Activated CD8-positive, alpha-beta T cell treated with anti-CD3 and anti-CD28 coated beads for 36 hours (primary cell): ENCODE data around the gene TTLL4. TPM values are rescaled to one million over a fixed set of nuclear protein-coding genes. Genes with fewer than 3 reads are reported as not detected.

Experiments
- ATAC-seq: fragments of 200-7000 bp; cut with Tn5 transposase; one replicate; pipeline ENCODE4 v1.10.0; 2021; ENCODE audit warnings: mild to moderate bottlenecking, moderate library complexity
- CTCF ChIA-PET: fragments of 350-600 bp; sonication (Branson Sonifier 250); formaldehyde crosslinking; loops from one replicate; lab custom pipeline; 2021; ENCODE audit warnings: antibody characterized with exemption; lab: Charles Lee
- POLR2A ChIA-PET: fragments of 350-600 bp; sonication (Branson Sonifier 250); formaldehyde crosslinking; loops from one replicate; lab custom pipeline; 2021; ENCODE audit warnings: antibody characterized with exemption; lab: Charles Lee
- DNase-seq: peaks from one replicate; pipeline ENCODE4 v3.0.0-alpha.2; 2020
- H3K27ac Mint-ChIP-seq: one replicate; pipeline ENCODE4 v1.8.0; 2021; ENCODE audit warnings: mild to moderate bottlenecking, mixed read lengths
- H3K27me3 Mint-ChIP-seq: one replicate; pipeline ENCODE4 v1.8.0; 2021; ENCODE audit warnings: mixed read lengths
- H3K36me3 Mint-ChIP-seq: one replicate; pipeline ENCODE4 v1.8.0; 2021; ENCODE audit warnings: low read depth, mixed read lengths
- H3K4me1 Mint-ChIP-seq: one replicate; pipeline ENCODE4 v1.8.0; 2021; ENCODE audit warnings: low read depth, mixed read lengths
- H3K4me3 Mint-ChIP-seq: one replicate; pipeline ENCODE4 v1.8.0; 2021; ENCODE audit warnings: mild to moderate bottlenecking, moderate library complexity, mixed read lengths
- H3K9me3 Mint-ChIP-seq: one replicate; pipeline ENCODE4 v1.8.0; 2021; ENCODE audit warnings: mixed read lengths
- intact Hi-C: fragments of 100-400 bp; cut with micrococcal nuclease; formaldehyde crosslinking; loops from one replicate; pipeline ENCODE4 v1.10.0; 2022
- total RNA-seq, 2 experiments: library from RNA; stranded (reverse); gene quantifications; one replicate each; pipeline ENCODE4 v1.2.3, GENCODE V29; 2021
- TF ChIP-seq, protein P1 (sequence below): fragments of 200-600 bp; IDR thresholded peaks from one replicate; pipeline ENCODE4 v1.8.0; 2022; ENCODE audit warnings: antibody characterized with exemption, mild to moderate bottlenecking

Gene TTLL4
- total RNA-seq, 2 experiments from 2014 or later, result 32.2 to 36.6 TPM

GRCh38 chr2:218744615-218745014, 34.0 kb downstream of the TTLL4 start:
- DNase-seq (no peak), ATAC-seq (no peak)
- peaks cover 57% of the 10 kb centered on the region for H3K36me3 Mint-ChIP-seq
- TF ChIP-seq, protein P1, sequence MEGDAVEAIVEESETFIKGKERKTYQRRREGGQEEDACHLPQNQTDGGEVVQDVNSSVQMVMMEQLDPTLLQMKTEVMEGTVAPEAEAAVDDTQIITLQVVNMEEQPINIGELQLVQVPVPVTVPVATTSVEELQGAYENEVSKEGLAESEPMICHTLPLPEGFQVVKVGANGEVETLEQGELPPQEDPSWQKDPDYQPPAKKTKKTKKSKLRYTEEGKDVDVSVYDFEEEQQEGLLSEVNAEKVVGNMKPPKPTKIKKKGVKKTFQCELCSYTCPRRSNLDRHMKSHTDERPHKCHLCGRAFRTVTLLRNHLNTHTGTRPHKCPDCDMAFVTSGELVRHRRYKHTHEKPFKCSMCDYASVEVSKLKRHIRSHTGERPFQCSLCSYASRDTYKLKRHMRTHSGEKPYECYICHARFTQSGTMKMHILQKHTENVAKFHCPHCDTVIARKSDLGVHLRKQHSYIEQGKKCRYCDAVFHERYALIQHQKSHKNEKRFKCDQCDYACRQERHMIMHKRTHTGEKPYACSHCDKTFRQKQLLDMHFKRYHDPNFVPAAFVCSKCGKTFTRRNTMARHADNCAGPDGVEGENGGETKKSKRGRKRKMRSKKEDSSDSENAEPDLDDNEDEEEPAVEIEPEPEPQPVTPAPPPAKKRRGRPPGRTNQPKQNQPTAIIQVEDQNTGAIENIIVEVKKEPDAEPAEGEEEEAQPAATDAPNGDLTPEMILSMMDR, result no peak
- CTCF ChIA-PET, result interaction anchor here (1.2 kb wide), 2 partner anchors 13 to 103 kb away, joined by 3 to 4 read pairs; no protein-coding TSS in a partner anchor
- H3K9me3 Mint-ChIP-seq, result no peaks in the 10 kb centered on the region
- no peaks in the 10 kb centered on the region for H3K27me3 Mint-ChIP-seq
- POLR2A ChIA-PET, result no interaction called here
- H3K4me1 Mint-ChIP-seq, result peaks cover 19% of the 10 kb centered on the region
- H3K27ac Mint-ChIP-seq, result peak overlapping the region; percentile 49
- H3K4me3 Mint-ChIP-seq, result no peak overlapping the region
- intact Hi-C loops, result no loop called here

DNA sequence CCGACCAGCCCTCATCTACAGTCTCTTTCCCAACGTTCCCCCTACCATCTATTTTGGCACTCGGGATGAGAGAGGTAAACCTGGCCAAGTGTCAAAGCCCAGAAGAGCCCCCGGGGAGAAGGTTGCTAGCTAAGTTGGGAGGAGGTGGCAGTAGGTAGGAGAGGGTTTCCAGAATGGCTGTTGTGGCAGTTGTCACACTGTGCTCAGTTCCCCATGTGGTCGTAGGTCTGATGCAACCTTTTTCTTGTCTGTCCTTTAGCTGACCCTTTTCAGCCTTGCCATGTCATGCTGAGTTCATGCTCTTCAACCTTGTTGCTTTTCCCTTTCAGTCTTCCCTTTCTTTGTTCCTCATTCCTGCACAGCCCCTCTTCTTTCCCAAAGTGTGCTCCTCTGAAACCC, 34.5 kb downstream of the TTLL4 start:
- Mint-ChIP-seq H3K9me3 (no peaks in the 10 kb centered on the region), H3K36me3 (peaks cover 59% of the 10 kb centered on the region), H3K4me1 (peaks cover 19% of the 10 kb centered on the region), H3K4me3 (no peak overlapping the region), H3K27ac (peak overlapping the region; percentile 44), H3K27me3 (no peaks in the 10 kb centered on the region)
- ATAC-seq (no peak), DNase-seq (no peak)
- TF ChIP-seq, protein P1, result no peak
- ChIA-PET POLR2A (interaction anchor here (0.6 kb wide), 1 partner anchor 120 kb away, joined by 3 read pairs; no protein-coding TSS in a partner anchor), CTCF (interaction anchor here (1.2 kb wide), 2 partner anchors 13 to 102 kb away, joined by 3 to 4 read pairs; no protein-coding TSS in a partner anchor)
- intact Hi-C loops, result no loop called here

DNA sequence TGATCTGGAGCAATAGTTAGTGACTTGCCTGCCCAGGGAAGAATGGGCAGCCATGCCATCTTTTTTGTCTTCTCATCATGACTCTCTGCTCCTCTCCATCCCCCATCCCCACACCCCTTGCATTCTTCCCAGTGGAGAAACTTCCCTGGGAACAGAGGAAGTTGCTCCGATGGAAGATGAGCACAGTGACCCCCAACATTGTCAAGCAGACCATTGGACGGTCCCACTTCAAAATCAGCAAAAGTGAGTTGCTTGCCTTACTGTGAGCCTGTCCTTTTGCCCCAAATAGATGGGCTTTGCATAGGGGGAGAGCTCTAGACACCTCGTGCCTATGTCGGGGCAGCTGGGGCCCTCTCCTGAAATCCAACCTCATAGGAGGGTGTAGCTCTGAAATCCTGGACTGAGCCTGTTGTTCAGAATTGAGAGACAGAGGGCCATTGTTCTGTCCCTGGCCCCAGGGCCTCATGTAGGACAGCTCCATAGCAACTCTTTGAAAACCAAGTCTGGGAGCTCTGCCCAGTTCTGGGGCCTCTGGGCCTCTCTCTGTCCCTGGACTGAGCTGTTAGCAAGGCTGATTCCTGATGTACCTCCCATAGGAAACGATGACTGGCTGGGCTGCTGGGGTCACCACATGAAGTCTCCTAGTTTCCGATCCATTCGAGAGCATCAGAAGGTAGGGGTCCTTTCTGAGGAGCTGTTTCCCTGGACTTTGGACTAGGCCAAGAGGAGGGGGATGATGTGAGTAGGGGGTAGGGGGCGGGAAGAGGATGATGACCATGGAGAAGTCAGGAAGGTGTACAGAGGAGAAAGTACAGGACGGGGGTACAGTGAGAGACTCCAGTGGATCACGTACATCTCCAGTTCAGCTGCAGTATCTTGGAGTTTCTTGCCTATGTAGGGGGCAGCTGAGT, 35.2 kb downstream of the TTLL4 start:
- ATAC-seq (no peak), DNase-seq (no peak)
- H3K4me3 Mint-ChIP-seq, result no peak overlapping the region
- peaks cover 19% of the 10 kb centered on the region for H3K4me1 Mint-ChIP-seq
- peak overlapping the region; percentile 44 for H3K27ac Mint-ChIP-seq
- TF ChIP-seq, protein P1, result no peak
- CTCF ChIA-PET, result interaction anchor here (0.8 to 1.3 kb wide), 3 partner anchors 8 to 19 kb away, joined by 3 to 4 read pairs (median 3); no protein-coding TSS in a partner anchor
- no peaks in the 10 kb centered on the region for H3K27me3 Mint-ChIP-seq
- intact Hi-C loops, result no loop called here
- no peaks in the 10 kb centered on the region for H3K9me3 Mint-ChIP-seq
- peaks cover 65% of the 10 kb centered on the region for H3K36me3 Mint-ChIP-seq
- POLR2A ChIA-PET, result interaction anchor here (0.6 to 1.3 kb wide), 2 partner anchors 8 to 119 kb away, joined by 3 to 4 read pairs; no protein-coding TSS in a partner anchor

GRCh38 chr2:218746470-218746795, 35.8 kb downstream of the TTLL4 start:
- TF ChIP-seq, protein P1, result no peak
- intact Hi-C loops, result no loop called here
- Mint-ChIP-seq H3K4me1 (peaks cover 19% of the 10 kb centered on the region), H3K4me3 (no peak overlapping the region), H3K27ac (peak overlapping the region; percentile 21), H3K9me3 (no peaks in the 10 kb centered on the region), H3K36me3 (peaks cover 66% of the 10 kb centered on the region), H3K27me3 (no peaks in the 10 kb centered on the region)
- CTCF ChIA-PET, result interaction anchor here (0.8 to 1.3 kb wide), 2 partner anchors 9 to 19 kb away, joined by 3 read pairs; no protein-coding TSS in a partner anchor
- POLR2A ChIA-PET, result interaction anchor here (1.3 kb wide), 1 partner anchor 9 kb away, joined by 4 read pairs; no protein-coding TSS in a partner anchor
- no peak for ATAC-seq
- no peak for DNase-seq
